ENCODE results near the gene ABHD12B.

The ABHD12B gene

DNA sequence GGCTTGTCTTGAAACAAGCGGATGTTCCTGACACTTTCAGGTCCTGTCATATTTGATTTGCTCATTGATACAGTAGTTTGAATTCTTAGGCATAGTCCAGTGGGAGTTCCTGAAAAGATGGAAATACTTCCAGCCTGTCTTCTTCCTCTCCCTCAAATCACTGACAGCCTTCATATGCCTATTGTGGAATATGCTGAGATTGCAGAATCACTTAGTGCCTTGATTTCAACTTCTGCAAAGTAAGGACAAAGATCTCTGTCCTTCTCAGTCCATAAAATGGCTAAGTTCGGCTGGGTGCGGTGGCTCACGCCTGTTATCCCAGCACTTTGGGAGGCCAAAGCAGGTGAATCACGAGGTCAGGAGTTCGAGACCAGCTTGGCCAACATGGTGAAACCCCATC, 79.2 kb downstream of the ABHD12B start:
- H3K4me3 ChIP-seq (replicated peaks in 1 of 2; ENCODE audit: low read depth in 2 of 2, low read length in 2 of 2): no peak overlapping the region
- TF ChIP-seq, protein P1, sequence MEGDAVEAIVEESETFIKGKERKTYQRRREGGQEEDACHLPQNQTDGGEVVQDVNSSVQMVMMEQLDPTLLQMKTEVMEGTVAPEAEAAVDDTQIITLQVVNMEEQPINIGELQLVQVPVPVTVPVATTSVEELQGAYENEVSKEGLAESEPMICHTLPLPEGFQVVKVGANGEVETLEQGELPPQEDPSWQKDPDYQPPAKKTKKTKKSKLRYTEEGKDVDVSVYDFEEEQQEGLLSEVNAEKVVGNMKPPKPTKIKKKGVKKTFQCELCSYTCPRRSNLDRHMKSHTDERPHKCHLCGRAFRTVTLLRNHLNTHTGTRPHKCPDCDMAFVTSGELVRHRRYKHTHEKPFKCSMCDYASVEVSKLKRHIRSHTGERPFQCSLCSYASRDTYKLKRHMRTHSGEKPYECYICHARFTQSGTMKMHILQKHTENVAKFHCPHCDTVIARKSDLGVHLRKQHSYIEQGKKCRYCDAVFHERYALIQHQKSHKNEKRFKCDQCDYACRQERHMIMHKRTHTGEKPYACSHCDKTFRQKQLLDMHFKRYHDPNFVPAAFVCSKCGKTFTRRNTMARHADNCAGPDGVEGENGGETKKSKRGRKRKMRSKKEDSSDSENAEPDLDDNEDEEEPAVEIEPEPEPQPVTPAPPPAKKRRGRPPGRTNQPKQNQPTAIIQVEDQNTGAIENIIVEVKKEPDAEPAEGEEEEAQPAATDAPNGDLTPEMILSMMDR (IDR thresholded peaks at IDR 0.05; ENCODE audit: low read depth, low read length): no peak
- DNase-seq (ENCODE audit: low read depth in 2 of 2): no peak

DNA sequence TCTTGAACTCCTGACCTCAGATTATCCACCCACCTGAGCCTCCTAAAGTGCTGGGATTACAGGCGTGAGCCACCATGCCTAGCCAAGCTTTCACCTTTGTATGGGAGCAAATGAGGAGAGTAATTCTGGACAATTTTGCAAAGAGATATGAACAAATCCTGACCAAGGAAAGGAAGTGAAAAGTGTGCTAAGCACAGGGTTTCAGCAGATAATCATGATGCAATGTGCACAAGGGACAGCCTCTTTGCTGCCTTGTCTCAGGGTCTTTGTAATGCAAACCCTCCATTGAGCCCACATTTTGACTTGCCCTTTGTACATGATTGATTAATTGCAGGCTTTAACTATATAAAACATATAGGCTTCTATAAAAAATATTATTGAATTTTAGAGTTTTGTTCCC, 81.6 kb downstream of the ABHD12B start:
- TF ChIP-seq, protein P1 (IDR thresholded peaks at IDR 0.05; ENCODE audit: low read depth, low read length): no peak
- no peak overlapping the region for H3K4me3 ChIP-seq (replicated peaks in 1 of 2; ENCODE audit: low read depth in 2 of 2, low read length in 2 of 2)
- DNase-seq (ENCODE audit: low read depth in 2 of 2): no peak
